Stimulated activated CD4-positive, alpha-beta T cell treated with anti-CD3 and anti-CD28 coated beads, Interleukin-1b, Interleukin-23, amount 100 ng/mL, for 1 hour (primary cell): Measurements from ENCODE around the gene NUTM2E.
"Not testable (repeated sequence)": the region's sequence is repeated elsewhere in the genome, so short reads cannot be mapped to it uniquely, and the experiment has no call there.

Experiments
- DNase-seq, 2 donors: peaks; one replicate each; pipeline ENCODE4 v3.0.0-alpha.2; 2020; ENCODE audit warnings: low read depth in 2 of 2

Gene NUTM2E

DNA sequence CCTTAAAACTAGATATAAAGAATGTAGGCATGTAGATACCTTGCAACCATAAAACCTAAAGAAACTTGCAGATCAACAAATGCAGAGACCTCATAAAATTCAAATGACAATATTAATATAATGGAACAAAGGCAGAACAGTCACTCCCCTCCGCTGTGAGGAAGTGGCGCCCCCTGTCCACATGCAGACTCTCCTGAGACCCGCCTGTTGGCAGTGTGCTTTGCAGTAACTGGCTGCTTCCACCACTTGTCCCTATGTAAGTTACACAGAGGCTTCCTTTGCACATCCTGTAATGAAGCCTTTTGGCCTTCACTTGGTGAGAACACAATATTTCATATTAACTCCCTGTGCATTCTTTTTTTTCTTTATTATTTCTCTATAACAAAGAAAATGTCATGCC, 36.3 kb downstream of the NUTM2E start:
- not testable (repeated sequence) for DNase-seq

DNA sequence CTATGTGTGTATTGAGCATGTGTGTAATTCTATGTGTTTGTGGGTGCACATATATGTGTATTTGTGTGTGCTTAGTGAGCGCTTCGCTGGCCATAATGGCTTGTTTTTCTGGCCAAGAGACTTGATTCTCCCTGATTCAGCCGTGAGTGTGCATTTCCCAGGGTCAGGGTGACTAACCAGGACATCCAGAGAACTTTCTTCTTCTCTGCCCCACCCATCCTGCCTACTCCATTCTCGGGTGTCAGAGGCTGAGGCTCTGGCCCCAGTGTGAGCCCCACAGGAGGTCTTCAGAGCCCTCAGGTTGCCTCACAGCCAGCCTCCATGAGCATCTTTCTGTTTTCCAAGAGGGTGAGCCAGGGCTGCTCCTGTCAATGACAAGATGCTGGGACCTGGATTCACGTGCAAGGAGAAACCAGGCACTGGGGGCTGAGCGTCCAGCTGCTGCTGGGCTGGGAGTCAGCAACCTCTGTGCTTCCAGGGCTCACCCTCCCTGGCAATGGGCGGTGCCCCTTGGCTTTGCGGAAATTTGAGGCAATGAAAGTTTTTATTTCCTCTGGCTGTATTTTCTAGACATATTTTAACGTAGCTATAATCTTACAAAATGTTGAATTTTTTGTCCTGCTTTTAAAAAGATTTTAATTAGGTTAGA, 40.5 kb downstream of the NUTM2E start:
- DNase-seq = not testable (repeated sequence)

DNA sequence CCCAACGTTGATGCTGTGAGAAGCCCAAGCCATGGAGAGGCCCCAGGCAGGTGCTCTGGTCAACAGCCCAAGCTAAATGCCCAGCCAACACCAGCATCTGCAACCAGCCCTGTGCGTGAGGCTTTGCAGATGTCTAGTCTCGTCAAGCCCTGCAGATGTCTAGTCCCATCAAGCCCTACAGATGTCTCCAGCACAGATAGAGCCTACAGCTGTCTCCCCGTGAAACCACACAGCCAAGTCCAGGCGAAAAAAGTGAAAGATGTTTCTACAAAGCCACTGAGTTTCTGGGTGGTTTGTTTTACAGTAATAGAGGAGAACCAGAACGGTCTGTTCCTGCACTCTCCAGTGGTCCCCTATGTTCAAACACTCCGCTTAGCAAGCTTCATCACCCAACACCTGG, 41.5 kb downstream of the NUTM2E start:
- not testable (repeated sequence) for DNase-seq

DNA sequence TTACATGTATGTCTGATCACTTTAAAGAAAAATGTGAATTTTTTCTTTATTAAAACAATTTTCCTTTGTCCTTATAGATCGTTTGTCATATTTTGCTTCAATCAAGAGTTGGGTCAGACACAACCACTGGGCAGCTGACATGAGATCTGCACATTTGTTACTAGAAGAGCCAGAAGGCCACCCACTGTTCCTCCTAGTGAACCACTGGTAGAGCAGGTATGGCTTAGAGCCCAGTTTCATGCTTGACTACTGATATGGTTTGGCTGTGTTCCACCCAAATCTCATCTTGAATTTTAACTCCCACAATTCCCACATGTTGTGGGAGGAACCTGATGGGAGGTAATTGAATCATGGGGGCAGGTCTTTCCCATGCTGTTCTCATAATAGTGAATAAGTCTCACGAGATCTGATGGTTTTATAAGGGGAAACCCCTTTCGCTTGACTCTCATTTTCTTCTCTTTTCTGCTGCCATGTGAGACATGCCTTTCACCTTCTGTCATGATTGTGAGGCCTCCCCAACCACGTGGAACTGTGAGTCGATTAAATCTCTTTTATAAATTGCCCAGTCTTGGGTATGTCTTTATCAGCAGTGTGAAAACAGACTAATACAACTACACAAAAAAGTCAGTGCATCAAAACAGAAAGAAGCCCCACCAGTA, 43.0 kb downstream of the NUTM2E start:
- DNase-seq = not testable (repeated sequence)

DNA sequence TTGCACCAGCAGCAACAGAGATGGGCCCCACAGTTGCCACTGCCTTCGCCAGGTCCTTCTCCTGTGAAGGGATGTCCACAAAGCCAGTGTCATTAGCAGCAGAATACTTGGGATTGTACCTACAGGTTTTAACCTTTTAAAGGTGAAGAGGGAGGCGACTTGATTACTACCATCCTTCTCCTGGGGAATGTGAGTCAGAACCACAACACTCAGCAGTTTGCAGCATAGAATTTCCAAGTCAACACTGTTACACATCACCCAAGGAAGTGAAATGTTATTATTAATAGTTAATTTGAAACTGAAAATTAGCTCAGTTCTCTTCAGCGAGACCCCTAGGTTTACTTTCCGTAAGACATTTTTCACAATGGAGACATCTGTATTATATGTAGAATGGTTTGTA, 45.2 kb downstream of the NUTM2E start:
- DNase-seq = not testable (repeated sequence)
